MCF 10A (cell line): ENCODE data around the gene G6PD. TPM values are rescaled to one million over a fixed set of nuclear protein-coding genes. Genes with fewer than 3 reads are reported as not detected.
"Not testable (repeated sequence)": the region's sequence is repeated elsewhere in the genome, so short reads cannot be mapped to it uniquely, and the experiment has no call there.

Experiments
- BruUV-seq: library from RNA; stranded (reverse); fragments of 400-500 nt; replicated peaks from 2 replicates; lab custom pipeline; 2021; lab: Mats Ljungman, UMichigan
- CTCF ChIA-PET: fragments of 300-600 bp; sonication (Branson Sonifier 250); formaldehyde crosslinking; extraction: SDS; loops from one replicate; lab custom pipeline; 2021; ENCODE audit warnings: antibody characterized with exemption, inconsistent platforms; lab: Yijun Ruan, JAX
- POLR2A ChIA-PET: fragments of 300-600, 350-650 bp; sonication (Branson Sonifier 250); formaldehyde crosslinking; extraction: SDS; loops from one replicate; lab custom pipeline; 2020; ENCODE audit warnings: antibody characterized with exemption, inconsistent platforms; lab: Yijun Ruan, JAX
- DNase-seq: peaks from one replicate; pipeline ENCODE4 v3.0.0-alpha.2; 2018; ENCODE audit not compliant: unreplicated experiment
- H3K27ac Mint-ChIP-seq: one replicate; pipeline ENCODE4 v1.8.0; 2022; ENCODE audit warnings: mild to moderate bottlenecking, low read depth, mixed read lengths; ENCODE audit not compliant: unreplicated experiment
- H3K27me3 Mint-ChIP-seq: one replicate; pipeline ENCODE4 v1.8.0; 2022; ENCODE audit warnings: mixed read lengths; ENCODE audit not compliant: insufficient read depth, unreplicated experiment
- H3K36me3 Mint-ChIP-seq: one replicate; pipeline ENCODE4 v1.8.0; 2022; ENCODE audit warnings: mild to moderate bottlenecking, moderate library complexity, mixed read lengths; ENCODE audit not compliant: insufficient read depth, unreplicated experiment
- H3K4me1 Mint-ChIP-seq: one replicate; pipeline ENCODE4 v1.8.0; 2022; ENCODE audit warnings: mixed read lengths; ENCODE audit not compliant: insufficient read depth, unreplicated experiment
- H3K4me3 Mint-ChIP-seq: one replicate; pipeline ENCODE4 v1.8.0; 2022; ENCODE audit warnings: mild to moderate bottlenecking, moderate library complexity, mixed read lengths; ENCODE audit not compliant: unreplicated experiment
- H3K9me3 Mint-ChIP-seq: one replicate; pipeline ENCODE4 v1.8.0; 2022; ENCODE audit warnings: mixed read lengths; ENCODE audit not compliant: unreplicated experiment
- intact Hi-C: fragments of 100-400 bp; cut with micrococcal nuclease; formaldehyde crosslinking; loops from 2 replicates; pipeline ENCODE4 v1.14.1; 2022
- total RNA-seq: library from RNA; stranded (reverse); gene quantifications from 2 replicates; pipeline ENCODE4 v1.2.3, GENCODE V29; 2022
- TF ChIP-seq, protein P1 (sequence below): fragments of 200-600 bp; IDR thresholded peaks from one replicate; pipeline ENCODE4 v1.8.0; 2022; ENCODE audit warnings: antibody characterized with exemption, mild to moderate bottlenecking; ENCODE audit not compliant: unreplicated experiment

G6PD gene
- total RNA-seq, 1 experiment from 2014 or later: 49.5 TPM

DNA sequence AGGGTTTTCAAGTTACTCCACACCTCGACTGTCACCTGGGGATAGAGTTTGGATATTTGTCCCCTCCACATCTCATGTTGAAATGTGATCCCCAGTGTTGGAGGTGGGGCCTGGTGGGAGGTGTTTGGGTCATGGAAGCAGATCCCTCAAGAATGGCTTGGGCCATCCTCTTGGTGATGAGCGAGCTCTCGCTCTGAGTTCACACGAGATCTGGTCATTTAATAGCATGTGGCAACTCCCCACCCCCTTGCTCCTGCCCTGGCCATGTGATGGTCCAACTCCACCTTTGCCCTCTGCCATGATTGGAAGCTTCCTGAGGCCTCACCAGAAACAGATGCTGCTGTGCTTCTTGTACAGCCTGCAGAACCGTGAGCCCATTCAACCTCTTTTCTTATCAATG, 46.6 kb upstream of the G6PD start:
- Mint-ChIP-seq H3K9me3 (peaks cover 8% of the 10 kb centered on the region), H3K36me3 (no peaks in the 10 kb centered on the region), H3K27ac (no peak overlapping the region), H3K4me1 (peaks cover 30% of the 10 kb centered on the region), H3K27me3 (no peaks in the 10 kb centered on the region), H3K4me3 (no peak overlapping the region)
- TF ChIP-seq, protein P1, sequence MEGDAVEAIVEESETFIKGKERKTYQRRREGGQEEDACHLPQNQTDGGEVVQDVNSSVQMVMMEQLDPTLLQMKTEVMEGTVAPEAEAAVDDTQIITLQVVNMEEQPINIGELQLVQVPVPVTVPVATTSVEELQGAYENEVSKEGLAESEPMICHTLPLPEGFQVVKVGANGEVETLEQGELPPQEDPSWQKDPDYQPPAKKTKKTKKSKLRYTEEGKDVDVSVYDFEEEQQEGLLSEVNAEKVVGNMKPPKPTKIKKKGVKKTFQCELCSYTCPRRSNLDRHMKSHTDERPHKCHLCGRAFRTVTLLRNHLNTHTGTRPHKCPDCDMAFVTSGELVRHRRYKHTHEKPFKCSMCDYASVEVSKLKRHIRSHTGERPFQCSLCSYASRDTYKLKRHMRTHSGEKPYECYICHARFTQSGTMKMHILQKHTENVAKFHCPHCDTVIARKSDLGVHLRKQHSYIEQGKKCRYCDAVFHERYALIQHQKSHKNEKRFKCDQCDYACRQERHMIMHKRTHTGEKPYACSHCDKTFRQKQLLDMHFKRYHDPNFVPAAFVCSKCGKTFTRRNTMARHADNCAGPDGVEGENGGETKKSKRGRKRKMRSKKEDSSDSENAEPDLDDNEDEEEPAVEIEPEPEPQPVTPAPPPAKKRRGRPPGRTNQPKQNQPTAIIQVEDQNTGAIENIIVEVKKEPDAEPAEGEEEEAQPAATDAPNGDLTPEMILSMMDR: no peak
- BruUV-seq: no TSS peak
- CTCF ChIA-PET: interaction anchor here (0.5 to 1.2 kb wide), 4 partner anchors 12 to 587 kb away, joined by 3 to 4 read pairs (median 3); no protein-coding TSS in a partner anchor
- no peak for DNase-seq
- POLR2A ChIA-PET: no interaction called here
- intact Hi-C loops: no loop called here

DNA sequence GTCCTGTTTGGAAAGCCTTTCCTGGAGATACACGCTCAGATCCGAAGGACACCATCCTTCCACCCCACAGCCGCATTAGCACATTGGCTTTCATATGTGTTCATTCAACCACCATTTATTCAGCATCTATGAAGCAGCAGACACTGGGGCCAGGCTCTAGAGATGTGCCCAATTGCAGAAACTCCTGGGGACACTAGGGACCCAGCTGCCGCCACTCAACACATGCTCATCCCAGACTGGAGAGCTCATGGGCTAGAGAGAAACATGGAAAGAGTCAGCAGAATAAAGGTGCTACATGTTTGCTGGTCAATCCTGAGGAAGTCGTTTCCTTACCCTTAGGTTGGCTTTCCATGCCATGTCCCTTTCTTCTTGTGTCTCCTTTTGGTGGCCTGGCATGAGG, 45.9 kb upstream of the G6PD start:
- TF ChIP-seq, protein P1: no peak
- no peak overlapping the region for H3K27ac Mint-ChIP-seq
- BruUV-seq: no TSS peak
- intact Hi-C loops: no loop called here
- H3K27me3 Mint-ChIP-seq: no peaks in the 10 kb centered on the region
- no peak for DNase-seq
- peaks cover 24% of the 10 kb centered on the region for H3K4me1 Mint-ChIP-seq
- CTCF ChIA-PET: interaction anchor here (0.7 kb wide), 1 partner anchor 125 kb away, joined by 4 read pairs; no protein-coding TSS in a partner anchor
- no peak overlapping the region for H3K4me3 Mint-ChIP-seq
- H3K9me3 Mint-ChIP-seq: peaks cover 8% of the 10 kb centered on the region
- H3K36me3 Mint-ChIP-seq: no peaks in the 10 kb centered on the region
- POLR2A ChIA-PET: no interaction called here

DNA sequence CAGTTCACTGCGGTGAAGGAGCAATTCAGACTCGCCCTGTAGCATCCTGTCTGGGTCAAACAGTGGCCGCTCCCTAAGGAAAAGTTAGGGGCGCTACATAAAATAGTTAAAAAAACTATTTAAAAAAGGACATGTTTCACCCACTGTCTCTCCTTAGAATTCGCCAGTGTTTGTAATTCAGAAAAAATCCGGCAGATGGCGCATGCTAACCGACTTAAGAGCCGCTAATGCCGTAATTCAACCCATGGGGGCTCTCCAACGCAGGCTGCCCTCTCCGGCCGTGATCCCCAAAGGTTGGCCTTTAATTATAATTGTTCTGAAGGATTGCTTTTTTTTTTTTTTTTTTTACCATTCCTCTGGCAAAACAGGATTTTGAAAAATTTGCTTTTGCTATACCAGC, 43.8 kb upstream of the G6PD start:
- H3K27me3 Mint-ChIP-seq, H3K4me1 Mint-ChIP-seq, H3K9me3 Mint-ChIP-seq, CTCF ChIA-PET, intact Hi-C loops, DNase-seq, H3K27ac Mint-ChIP-seq, H3K4me3 Mint-ChIP-seq, POLR2A ChIA-PET, BruUV-seq, H3K36me3 Mint-ChIP-seq: not testable (repeated sequence)

DNA sequence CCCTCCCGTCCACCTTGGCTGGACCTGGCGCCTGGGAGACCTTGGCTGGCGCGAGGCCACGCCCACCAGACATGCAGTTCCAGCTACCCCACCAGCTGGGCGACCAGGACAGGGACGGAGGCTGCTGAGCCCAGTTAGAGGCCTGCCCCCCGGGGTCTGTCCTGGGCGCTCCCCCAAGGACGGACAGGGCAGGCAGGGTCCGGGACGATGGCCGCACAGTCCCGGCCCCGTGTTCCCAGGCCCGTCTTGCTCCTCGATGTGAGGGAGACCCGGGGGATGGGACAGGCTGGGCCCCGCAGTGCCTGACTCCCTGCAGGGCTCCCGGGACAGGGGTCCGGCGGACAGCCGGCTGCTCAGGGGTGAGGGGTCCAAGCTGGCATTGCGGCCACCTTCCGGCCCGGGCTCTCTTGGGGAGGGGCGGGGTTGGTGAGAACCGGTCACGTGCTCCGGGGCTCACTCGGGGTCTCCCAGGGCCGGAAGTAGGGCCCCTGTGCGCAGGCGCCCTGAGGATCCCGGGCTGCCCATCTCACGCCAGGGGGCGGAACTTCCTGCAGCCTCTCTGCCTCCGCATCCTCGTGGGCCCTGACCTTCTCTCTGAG, 38.0 kb upstream of the G6PD start, which contains the start of gene CTAG1A:
Gene CTAG1A, plus strand, starts transcription at position 549 of the 599 bp plus-strand sequence. CDS start 74 bp downstream, outside the sequence.
- H3K27ac Mint-ChIP-seq, intact Hi-C loops, DNase-seq, BruUV-seq, POLR2A ChIA-PET, H3K4me1 Mint-ChIP-seq, H3K9me3 Mint-ChIP-seq, H3K27me3 Mint-ChIP-seq, H3K4me3 Mint-ChIP-seq, H3K36me3 Mint-ChIP-seq, CTCF ChIA-PET: not testable (repeated sequence)

DNA sequence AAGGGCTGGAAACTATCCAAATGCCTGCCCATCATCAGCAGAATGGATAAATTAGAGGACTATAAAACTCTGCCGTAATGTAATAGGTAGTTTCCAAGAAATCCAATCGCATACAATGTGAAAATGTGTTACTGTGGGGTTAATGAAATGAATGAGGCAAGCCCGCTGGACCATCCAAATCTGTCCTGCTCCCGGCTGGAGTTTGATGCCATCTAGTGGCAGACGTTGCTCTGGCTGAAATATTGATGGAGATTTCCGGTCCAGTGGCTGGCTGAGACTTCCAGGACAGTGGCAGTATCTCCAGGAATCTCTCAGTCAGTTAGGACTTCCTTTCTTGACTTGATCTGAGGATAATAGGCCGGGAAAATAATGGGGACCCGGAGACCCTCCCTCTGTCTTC, 36.3 kb upstream of the G6PD start:
- CTCF ChIA-PET, H3K4me3 Mint-ChIP-seq, H3K4me1 Mint-ChIP-seq, H3K9me3 Mint-ChIP-seq, H3K27me3 Mint-ChIP-seq, H3K36me3 Mint-ChIP-seq, intact Hi-C loops, H3K27ac Mint-ChIP-seq, DNase-seq, BruUV-seq, POLR2A ChIA-PET: not testable (repeated sequence)

DNA sequence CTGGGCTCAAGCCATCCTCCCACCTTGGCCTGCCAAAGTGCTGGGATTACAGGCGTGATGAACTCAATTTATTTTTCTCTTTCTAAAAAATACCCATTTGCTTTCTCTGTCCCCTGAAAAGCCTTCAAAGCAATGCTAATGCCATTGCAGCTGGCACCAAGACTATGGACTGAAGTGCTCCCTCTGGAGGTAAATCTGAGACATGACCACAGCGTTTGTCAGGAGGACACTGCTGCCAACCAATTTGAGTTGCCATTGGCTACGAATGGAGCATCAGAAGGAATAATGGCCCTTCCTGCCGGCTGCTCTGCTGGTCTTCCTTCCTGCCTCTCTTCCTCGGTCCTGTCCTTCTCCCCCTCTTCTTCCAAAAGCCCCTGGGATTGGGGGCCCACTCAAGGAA, 28.4 kb upstream of the G6PD start:
- DNase-seq, H3K27ac Mint-ChIP-seq, H3K9me3 Mint-ChIP-seq, H3K27me3 Mint-ChIP-seq, POLR2A ChIA-PET, H3K4me3 Mint-ChIP-seq, intact Hi-C loops, CTCF ChIA-PET, H3K36me3 Mint-ChIP-seq, H3K4me1 Mint-ChIP-seq, BruUV-seq: not testable (repeated sequence)

DNA sequence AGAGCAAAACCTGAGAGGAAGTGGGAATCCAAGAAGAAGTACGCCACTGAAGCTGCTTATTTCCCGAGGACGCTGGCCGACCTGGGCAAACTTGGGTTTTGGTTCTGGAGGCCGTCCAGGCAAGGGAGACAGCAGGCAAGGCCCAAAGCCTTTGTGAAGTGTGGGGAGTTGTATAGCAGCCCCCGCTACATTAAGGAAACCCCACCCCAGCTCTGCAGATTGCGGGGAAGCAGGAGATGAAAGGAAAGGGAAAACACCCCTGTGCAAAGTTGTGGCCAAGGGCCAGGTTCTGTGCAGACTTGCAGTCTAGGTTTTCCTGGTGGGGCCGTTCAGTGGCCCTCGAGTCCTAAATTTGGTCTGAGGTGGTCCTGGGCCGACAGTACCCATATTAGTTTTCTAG, 26.4 kb upstream of the G6PD start:
- H3K27ac Mint-ChIP-seq, DNase-seq, H3K9me3 Mint-ChIP-seq, H3K36me3 Mint-ChIP-seq, H3K4me3 Mint-ChIP-seq, BruUV-seq, POLR2A ChIA-PET, CTCF ChIA-PET, H3K27me3 Mint-ChIP-seq, intact Hi-C loops, H3K4me1 Mint-ChIP-seq: not testable (repeated sequence)

DNA sequence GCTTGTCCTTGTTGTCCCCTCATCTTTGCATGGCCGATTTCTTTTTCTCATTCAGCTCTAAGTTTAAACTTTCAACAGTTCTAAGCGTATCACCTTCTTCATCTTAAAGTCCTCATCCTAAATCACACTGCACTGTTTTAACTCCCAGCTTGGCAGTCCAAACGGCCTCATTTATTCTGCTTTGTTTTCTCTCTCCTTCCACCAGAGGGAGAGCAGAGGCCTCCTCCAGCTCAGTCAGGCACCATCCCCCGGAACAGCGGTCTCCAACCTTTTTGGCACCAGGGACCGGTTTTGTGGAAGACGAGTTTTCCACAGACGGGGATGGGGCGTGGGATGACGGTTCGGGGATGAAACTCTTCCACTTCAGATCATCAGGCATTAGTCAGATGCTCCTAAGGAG, 23.7 kb upstream of the G6PD start:
- CTCF ChIA-PET, H3K9me3 Mint-ChIP-seq, H3K27ac Mint-ChIP-seq, intact Hi-C loops, BruUV-seq, H3K27me3 Mint-ChIP-seq, DNase-seq, H3K4me3 Mint-ChIP-seq, H3K36me3 Mint-ChIP-seq, H3K4me1 Mint-ChIP-seq, POLR2A ChIA-PET: not testable (repeated sequence)
